Activated CD8-positive, alpha-beta T cell treated with anti-CD3 and anti-CD28 coated beads for 36 hours (primary cell): ENCODE results near the gene PLSCR3. TPM values are rescaled to one million over a fixed set of nuclear protein-coding genes. Genes with fewer than 3 reads are reported as not detected.

ENCODE experiments used
- ATAC-seq: fragments of 200-7000 bp; cut with Tn5 transposase; one replicate; pipeline ENCODE4 v1.10.0; 2021; ENCODE audit warnings: mild to moderate bottlenecking, moderate library complexity
- CTCF ChIA-PET: fragments of 350-600 bp; sonication (Branson Sonifier 250); formaldehyde crosslinking; loops from one replicate; lab custom pipeline; 2021; ENCODE audit warnings: antibody characterized with exemption; lab: Charles Lee
- POLR2A ChIA-PET: fragments of 350-600 bp; sonication (Branson Sonifier 250); formaldehyde crosslinking; loops from one replicate; lab custom pipeline; 2021; ENCODE audit warnings: antibody characterized with exemption; lab: Charles Lee
- DNase-seq: peaks from one replicate; pipeline ENCODE4 v3.0.0-alpha.2; 2020
- H3K27ac Mint-ChIP-seq: one replicate; pipeline ENCODE4 v1.8.0; 2021; ENCODE audit warnings: mild to moderate bottlenecking, mixed read lengths
- H3K27me3 Mint-ChIP-seq: one replicate; pipeline ENCODE4 v1.8.0; 2021; ENCODE audit warnings: mixed read lengths
- H3K36me3 Mint-ChIP-seq: one replicate; pipeline ENCODE4 v1.8.0; 2021; ENCODE audit warnings: low read depth, mixed read lengths
- H3K4me1 Mint-ChIP-seq: one replicate; pipeline ENCODE4 v1.8.0; 2021; ENCODE audit warnings: low read depth, mixed read lengths
- H3K4me3 Mint-ChIP-seq: one replicate; pipeline ENCODE4 v1.8.0; 2021; ENCODE audit warnings: mild to moderate bottlenecking, moderate library complexity, mixed read lengths
- H3K9me3 Mint-ChIP-seq: one replicate; pipeline ENCODE4 v1.8.0; 2021; ENCODE audit warnings: mixed read lengths
- intact Hi-C: fragments of 100-400 bp; cut with micrococcal nuclease; formaldehyde crosslinking; loops from one replicate; pipeline ENCODE4 v1.10.0; 2022
- total RNA-seq, 2 experiments: library from RNA; stranded (reverse); gene quantifications; one replicate each; pipeline ENCODE4 v1.2.3, GENCODE V29; 2021
- TF ChIP-seq, protein P1 (sequence below): fragments of 200-600 bp; IDR thresholded peaks from one replicate; pipeline ENCODE4 v1.8.0; 2022; ENCODE audit warnings: antibody characterized with exemption, mild to moderate bottlenecking

PLSCR3 gene
- total RNA-seq, 2 experiments from 2014 or later, result 62.6 to 71.1 TPM

GRCh38 chr17:7357381-7357780, 36.9 kb downstream of the PLSCR3 start:
- H3K4me1 Mint-ChIP-seq, result peaks cover 29% of the 10 kb centered on the region
- no peak for ATAC-seq
- H3K36me3 Mint-ChIP-seq, result peaks cover 6% of the 10 kb centered on the region
- H3K4me3 Mint-ChIP-seq, result no peak overlapping the region
- no peak for DNase-seq
- no peaks in the 10 kb centered on the region for H3K9me3 Mint-ChIP-seq
- ChIA-PET CTCF (interaction anchor here (1.7 to 6.3 kb wide), 3 partner anchors 69 to 203 kb away, joined by 4 to 68 read pairs (median 24); partner anchors contain the start of genes SENP3 and TMEM102), POLR2A (no interaction called here)
- intact Hi-C loops, result loop anchor here (10.0 kb wide), 2 partner anchors 127 to 207 kb away; partner anchors contain the start of genes POLR2A, SENP3 and SLC35G6
- H3K27ac Mint-ChIP-seq, result no peak overlapping the region
- no peaks in the 10 kb centered on the region for H3K27me3 Mint-ChIP-seq
- TF ChIP-seq, protein P1, sequence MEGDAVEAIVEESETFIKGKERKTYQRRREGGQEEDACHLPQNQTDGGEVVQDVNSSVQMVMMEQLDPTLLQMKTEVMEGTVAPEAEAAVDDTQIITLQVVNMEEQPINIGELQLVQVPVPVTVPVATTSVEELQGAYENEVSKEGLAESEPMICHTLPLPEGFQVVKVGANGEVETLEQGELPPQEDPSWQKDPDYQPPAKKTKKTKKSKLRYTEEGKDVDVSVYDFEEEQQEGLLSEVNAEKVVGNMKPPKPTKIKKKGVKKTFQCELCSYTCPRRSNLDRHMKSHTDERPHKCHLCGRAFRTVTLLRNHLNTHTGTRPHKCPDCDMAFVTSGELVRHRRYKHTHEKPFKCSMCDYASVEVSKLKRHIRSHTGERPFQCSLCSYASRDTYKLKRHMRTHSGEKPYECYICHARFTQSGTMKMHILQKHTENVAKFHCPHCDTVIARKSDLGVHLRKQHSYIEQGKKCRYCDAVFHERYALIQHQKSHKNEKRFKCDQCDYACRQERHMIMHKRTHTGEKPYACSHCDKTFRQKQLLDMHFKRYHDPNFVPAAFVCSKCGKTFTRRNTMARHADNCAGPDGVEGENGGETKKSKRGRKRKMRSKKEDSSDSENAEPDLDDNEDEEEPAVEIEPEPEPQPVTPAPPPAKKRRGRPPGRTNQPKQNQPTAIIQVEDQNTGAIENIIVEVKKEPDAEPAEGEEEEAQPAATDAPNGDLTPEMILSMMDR, result no peak

DNA sequence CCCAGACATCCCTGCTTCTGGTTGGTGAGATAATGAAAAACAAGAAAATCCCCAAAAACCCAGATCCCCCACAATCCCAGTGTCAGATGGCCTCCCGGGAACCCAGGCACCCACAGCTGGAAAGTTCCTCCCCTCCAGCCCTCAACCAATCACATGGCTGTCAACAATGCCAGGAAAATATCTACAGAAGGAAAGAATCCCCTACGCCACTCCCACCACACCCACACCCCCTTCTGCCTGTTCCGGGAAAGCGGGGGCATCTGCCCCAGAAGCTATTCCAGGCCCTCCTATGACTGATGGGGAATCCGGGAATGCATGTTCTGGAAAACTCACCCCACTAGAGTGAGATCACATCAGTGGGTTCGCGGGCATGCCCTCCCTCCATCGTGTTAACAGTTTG, 37.6 kb downstream of the PLSCR3 start:
- Mint-ChIP-seq H3K9me3 (no peaks in the 10 kb centered on the region), H3K27me3 (no peaks in the 10 kb centered on the region), H3K27ac (no peak overlapping the region), H3K4me3 (no peak overlapping the region), H3K4me1 (peaks cover 31% of the 10 kb centered on the region), H3K36me3 (peaks cover 8% of the 10 kb centered on the region)
- ATAC-seq (no peak), DNase-seq (no peak)
- POLR2A ChIA-PET, result interaction anchor here (1.0 to 1.5 kb wide), 3 partner anchors 47 to 202 kb away, joined by 3 to 5 read pairs (median 3); partner anchors contain the start of genes POLR2A, TMEM256 and TNFSF13
- intact Hi-C loops, result loop anchor here (10.0 kb wide), 2 partner anchors 128 to 208 kb away; partner anchors contain the start of genes POLR2A, SENP3 and SLC35G6
- CTCF ChIA-PET, result interaction anchor here (0.8 to 6.3 kb wide), 32 partner anchors 8 to 233 kb away, joined by 3 to 68 read pairs (median 7); partner anchors contain the start of genes ACAP1, SENP3, SOX15 and TMEM102
- TF ChIP-seq, protein P1, result no peak

GRCh38 chr17:7356072-7356549, 38.2 kb downstream of the PLSCR3 start:
- Mint-ChIP-seq H3K36me3 (peaks cover 12% of the 10 kb centered on the region), H3K27ac (no peak overlapping the region), H3K4me3 (no peak overlapping the region)

GRCh38 chr17:7355573-7355972, 38.8 kb downstream of the PLSCR3 start:
- no peak overlapping the region for H3K27ac Mint-ChIP-seq
- TF ChIP-seq, protein P1, result no peak
- no peaks in the 10 kb centered on the region for H3K27me3 Mint-ChIP-seq
- H3K36me3 Mint-ChIP-seq, result peaks cover 17% of the 10 kb centered on the region
- ATAC-seq (no peak), DNase-seq (no peak)
- CTCF ChIA-PET, result interaction anchor here (0.5 to 6.3 kb wide), 50 partner anchors 7 to 332 kb away, joined by 3 to 68 read pairs (median 6); partner anchors contain the start of genes ACAP1, GPS2, SENP3 and SOX15
- H3K9me3 Mint-ChIP-seq, result no peaks in the 10 kb centered on the region
- peaks cover 34% of the 10 kb centered on the region for H3K4me1 Mint-ChIP-seq
- intact Hi-C loops, result loop anchor here (10.0 kb wide), 2 partner anchors 129 to 209 kb away; partner anchors contain the start of genes POLR2A, SENP3 and SLC35G6
- H3K4me3 Mint-ChIP-seq, result no peak overlapping the region
- POLR2A ChIA-PET, result interaction anchor here (0.6 to 1.5 kb wide), 12 partner anchors 25 to 332 kb away, joined by 3 to 7 read pairs (median 3); partner anchors contain the start of genes POLR2A, TMEM256, TNFSF13 and TNK1

More at GRCh38 chr17:7356072-7356549, 38.2 kb downstream of the PLSCR3 start:
- Mint-ChIP-seq H3K4me1 (peaks cover 34% of the 10 kb centered on the region), H3K9me3 (no peaks in the 10 kb centered on the region), H3K27me3 (no peaks in the 10 kb centered on the region)
- peak; percentile 68 for ATAC-seq
- POLR2A ChIA-PET, result interaction anchor here (0.8 to 1.5 kb wide), 9 partner anchors 24 to 331 kb away, joined by 3 to 7 read pairs (median 3); partner anchors contain the start of genes POLR2A, TMEM256, TNFSF13 and TNK1
- CTCF ChIA-PET, result interaction anchor here (0.5 to 6.3 kb wide), 56 partner anchors 8 to 332 kb away, joined by 3 to 68 read pairs (median 4); partner anchors contain the start of genes ACAP1, GPS2, SENP3 and SOX15
- intact Hi-C loops, result loop anchor here (10.0 kb wide), 2 partner anchors 129 to 209 kb away; partner anchors contain the start of genes POLR2A, SENP3 and SLC35G6
- TF ChIP-seq, protein P1, result peak; percentile 96
- peak; percentile 92 for DNase-seq
